Activated naive CD8-positive, alpha-beta T cell treated with anti-CD3 and anti-CD28 coated beads, Interleukin-2, amount 50 U/mL, for 24 hours (primary cell): ENCODE results near the gene AGMO.

Experiments
- ATAC-seq: fragments of 150-1000 bp; cut with Tn5 transposase; one replicate; pipeline ENCODE4 v1.10.0; 2021
- DNase-seq: peaks from one replicate; pipeline ENCODE4 v3.0.0; 2021
- H3K27ac Mint-ChIP-seq: one replicate; pipeline ENCODE4 v1.8.0; 2021; ENCODE audit warnings: mild to moderate bottlenecking, mixed read lengths
- H3K27me3 Mint-ChIP-seq: one replicate; pipeline ENCODE4 v1.8.0; 2021; ENCODE audit warnings: mixed read lengths
- H3K36me3 Mint-ChIP-seq: one replicate; pipeline ENCODE4 v1.8.0; 2021; ENCODE audit warnings: low read depth, mixed read lengths
- H3K4me1 Mint-ChIP-seq: one replicate; pipeline ENCODE4 v1.8.0; 2021; ENCODE audit warnings: mixed read lengths
- H3K4me3 Mint-ChIP-seq: one replicate; pipeline ENCODE4 v1.8.0; 2021; ENCODE audit warnings: mild to moderate bottlenecking, moderate library complexity, mixed read lengths
- H3K9me3 Mint-ChIP-seq: one replicate; pipeline ENCODE4 v1.8.0; 2021; ENCODE audit warnings: mixed read lengths

The AGMO gene

GRCh38 chr7:15580604-15581351 is 19.0 kb upstream of the AGMO start:
- no peak for DNase-seq
- H3K27me3 Mint-ChIP-seq: no peaks in the 10 kb centered on the region
- H3K4me1 Mint-ChIP-seq: no peaks in the 10 kb centered on the region
- H3K27ac Mint-ChIP-seq: no peak overlapping the region
- peaks cover 11% of the 10 kb centered on the region for H3K9me3 Mint-ChIP-seq
- no peaks in the 10 kb centered on the region for H3K36me3 Mint-ChIP-seq
- no peak overlapping the region for H3K4me3 Mint-ChIP-seq
- ATAC-seq: no peak

- H3K4me1 Mint-ChIP-seq: no peaks in the 10 kb centered on the region
- H3K27ac Mint-ChIP-seq: no peak overlapping the region
- no peak overlapping the region for H3K4me3 Mint-ChIP-seq
- H3K36me3 Mint-ChIP-seq: no peaks in the 10 kb centered on the region
- H3K27me3 Mint-ChIP-seq: no peaks in the 10 kb centered on the region
- ATAC-seq (no peak), DNase-seq (no peak)
- peaks cover 8% of the 10 kb centered on the region for H3K9me3 Mint-ChIP-seq
Observed at GRCh38 chr7:15577600-15577999, 15.8 kb upstream of the AGMO start.

GRCh38 chr7:15571301-15571878 is 9.6 kb upstream of the AGMO start:
- no peak for DNase-seq
- H3K4me3 Mint-ChIP-seq: no peak overlapping the region
- no peaks in the 10 kb centered on the region for H3K36me3 Mint-ChIP-seq
- H3K27me3 Mint-ChIP-seq: no peaks in the 10 kb centered on the region
- H3K27ac Mint-ChIP-seq: no peak overlapping the region
- no peak for ATAC-seq
- H3K4me1 Mint-ChIP-seq: no peaks in the 10 kb centered on the region
- H3K9me3 Mint-ChIP-seq: peaks cover 15% of the 10 kb centered on the region

- Mint-ChIP-seq H3K4me3 (no peak overlapping the region), H3K9me3 (peaks cover 6% of the 10 kb centered on the region), H3K27me3 (no peaks in the 10 kb centered on the region), H3K27ac (no peak overlapping the region), H3K36me3 (no peaks in the 10 kb centered on the region), H3K4me1 (no peaks in the 10 kb centered on the region)
- no peak for DNase-seq
- no peak for ATAC-seq
Observed at GRCh38 chr7:15567652-15568051, 5.8 kb upstream of the AGMO start.

DNA sequence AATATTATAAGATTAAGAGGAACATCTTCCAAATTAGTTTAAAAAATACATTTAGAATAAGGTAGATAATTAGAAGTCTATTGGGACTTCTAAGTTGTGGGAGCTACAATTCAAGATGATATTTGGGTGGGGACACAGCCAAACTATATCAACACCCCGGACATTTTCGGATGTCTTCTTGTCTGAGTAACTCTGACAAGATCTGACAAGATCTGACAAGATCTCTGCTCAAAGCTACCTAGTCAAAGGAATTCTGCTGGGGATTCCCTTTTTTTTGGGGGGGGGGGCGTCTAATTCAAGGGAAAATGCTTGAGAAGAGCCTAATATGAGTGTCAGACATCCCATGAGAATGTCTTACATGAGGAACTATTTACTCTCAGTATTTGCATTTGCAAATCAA is 5.2 kb upstream of the AGMO start:
- no peak for ATAC-seq
- H3K27ac Mint-ChIP-seq: no peak overlapping the region
- no peak overlapping the region for H3K4me3 Mint-ChIP-seq
- no peaks in the 10 kb centered on the region for H3K27me3 Mint-ChIP-seq
- peaks cover 6% of the 10 kb centered on the region for H3K9me3 Mint-ChIP-seq
- H3K4me1 Mint-ChIP-seq: no peaks in the 10 kb centered on the region
- DNase-seq: no peak
- H3K36me3 Mint-ChIP-seq: no peaks in the 10 kb centered on the region

DNA sequence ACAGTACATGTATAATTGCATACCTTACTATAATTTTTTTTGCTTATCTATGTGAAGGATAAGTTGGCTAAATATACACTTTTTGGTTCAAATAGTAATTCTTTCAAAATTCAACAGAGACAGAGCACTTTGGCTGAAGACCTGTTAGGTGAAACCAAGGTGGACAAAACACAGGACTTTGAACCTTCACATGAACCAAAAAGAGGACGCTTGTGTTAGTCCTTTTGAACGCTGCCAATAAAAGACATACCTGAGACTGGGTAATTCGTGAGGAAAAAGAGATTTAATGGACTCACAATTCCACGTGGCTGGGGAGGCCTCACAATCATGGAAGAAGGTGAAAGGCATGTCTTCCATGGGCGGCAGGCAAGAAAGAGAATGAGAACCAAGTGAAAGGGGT is 4.7 kb upstream of the AGMO start:
- H3K36me3 Mint-ChIP-seq: no peaks in the 10 kb centered on the region
- H3K27ac Mint-ChIP-seq: no peak overlapping the region
- ATAC-seq: no peak
- no peak overlapping the region for H3K4me3 Mint-ChIP-seq
- H3K27me3 Mint-ChIP-seq: no peaks in the 10 kb centered on the region
- peaks cover 6% of the 10 kb centered on the region for H3K9me3 Mint-ChIP-seq
- DNase-seq: no peak
- no peaks in the 10 kb centered on the region for H3K4me1 Mint-ChIP-seq

- H3K27ac Mint-ChIP-seq: no peak overlapping the region
- ATAC-seq (no peak), DNase-seq (no peak)
- no peaks in the 10 kb centered on the region for H3K36me3 Mint-ChIP-seq
- no peak overlapping the region for H3K4me3 Mint-ChIP-seq
- H3K4me1 Mint-ChIP-seq: no peaks in the 10 kb centered on the region
- no peaks in the 10 kb centered on the region for H3K9me3 Mint-ChIP-seq
- no peaks in the 10 kb centered on the region for H3K27me3 Mint-ChIP-seq
Observed at GRCh38 chr7:15560968-15561367, 847 bp downstream of the AGMO start.

GRCh38 chr7:15559416-15559928 is 2.3 kb downstream of the AGMO start:
- ATAC-seq: no peak

GRCh38 chr7:15558756-15559155 is 3.1 kb downstream of the AGMO start:
- Mint-ChIP-seq H3K9me3 (no peaks in the 10 kb centered on the region), H3K4me3 (no peak overlapping the region), H3K27ac (no peak overlapping the region), H3K36me3 (no peaks in the 10 kb centered on the region), H3K27me3 (no peaks in the 10 kb centered on the region), H3K4me1 (no peaks in the 10 kb centered on the region)
- ATAC-seq (no peak), DNase-seq (no peak)

More at GRCh38 chr7:15559416-15559928, 2.3 kb downstream of the AGMO start:
- Mint-ChIP-seq H3K4me3 (no peak overlapping the region), H3K9me3 (no peaks in the 10 kb centered on the region), H3K36me3 (no peaks in the 10 kb centered on the region), H3K27me3 (no peaks in the 10 kb centered on the region), H3K27ac (no peak overlapping the region), H3K4me1 (no peaks in the 10 kb centered on the region)
- DNase-seq: no peak

DNA sequence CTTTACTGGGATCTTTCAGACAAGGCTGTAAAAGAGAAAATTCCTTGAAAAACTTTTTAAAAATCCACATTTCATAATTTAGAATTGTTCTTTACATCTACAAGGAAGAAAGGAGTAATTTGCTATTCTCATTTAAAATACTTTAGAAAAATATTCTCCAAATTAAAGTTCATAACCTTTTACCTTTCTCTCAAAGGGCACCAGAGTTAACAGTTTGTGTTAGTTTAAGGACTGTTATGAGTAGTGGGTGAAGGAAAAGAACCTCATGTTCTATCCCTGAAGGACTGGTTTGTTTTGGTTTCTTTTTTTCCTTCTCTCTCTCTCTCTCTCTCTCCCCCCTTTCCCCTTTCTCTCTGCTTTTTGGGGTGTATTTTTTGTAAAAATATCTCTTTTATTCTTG is 4.1 kb downstream of the AGMO start:
- no peaks in the 10 kb centered on the region for H3K4me1 Mint-ChIP-seq
- ATAC-seq (no peak), DNase-seq (no peak)
- no peak overlapping the region for H3K27ac Mint-ChIP-seq
- H3K27me3 Mint-ChIP-seq: no peaks in the 10 kb centered on the region
- no peaks in the 10 kb centered on the region for H3K9me3 Mint-ChIP-seq
- no peak overlapping the region for H3K4me3 Mint-ChIP-seq
- no peaks in the 10 kb centered on the region for H3K36me3 Mint-ChIP-seq

DNA sequence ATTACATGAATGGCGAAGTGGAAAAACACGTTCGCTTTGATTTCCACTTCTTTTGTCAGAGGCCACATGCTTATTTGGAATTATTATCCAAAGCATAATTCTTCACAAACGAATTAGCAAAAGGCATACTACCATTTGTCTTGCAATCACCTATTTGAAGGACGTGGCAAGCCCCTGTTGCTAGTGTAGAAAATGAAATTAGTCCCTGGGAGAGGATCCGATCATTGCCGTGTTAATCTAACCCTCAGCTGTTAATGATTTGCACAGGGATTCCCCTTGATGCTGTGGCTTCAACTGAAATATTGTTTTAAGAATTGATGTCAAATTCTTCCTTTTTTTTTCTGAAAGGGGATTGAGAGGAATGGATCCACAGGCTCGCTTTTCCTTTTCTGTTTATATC is 4.6 kb downstream of the AGMO start:
- Mint-ChIP-seq H3K27ac (no peak overlapping the region), H3K27me3 (no peaks in the 10 kb centered on the region), H3K9me3 (no peaks in the 10 kb centered on the region), H3K4me3 (no peak overlapping the region), H3K4me1 (no peaks in the 10 kb centered on the region), H3K36me3 (no peaks in the 10 kb centered on the region)
- ATAC-seq (no peak), DNase-seq (no peak)

- ATAC-seq (no peak), DNase-seq (no peak)
- Mint-ChIP-seq H3K36me3 (no peaks in the 10 kb centered on the region), H3K4me3 (no peak overlapping the region), H3K4me1 (no peaks in the 10 kb centered on the region), H3K9me3 (no peaks in the 10 kb centered on the region), H3K27ac (no peak overlapping the region), H3K27me3 (no peaks in the 10 kb centered on the region)
Observed at GRCh38 chr7:15556339-15557105, 5.3 kb downstream of the AGMO start.

DNA sequence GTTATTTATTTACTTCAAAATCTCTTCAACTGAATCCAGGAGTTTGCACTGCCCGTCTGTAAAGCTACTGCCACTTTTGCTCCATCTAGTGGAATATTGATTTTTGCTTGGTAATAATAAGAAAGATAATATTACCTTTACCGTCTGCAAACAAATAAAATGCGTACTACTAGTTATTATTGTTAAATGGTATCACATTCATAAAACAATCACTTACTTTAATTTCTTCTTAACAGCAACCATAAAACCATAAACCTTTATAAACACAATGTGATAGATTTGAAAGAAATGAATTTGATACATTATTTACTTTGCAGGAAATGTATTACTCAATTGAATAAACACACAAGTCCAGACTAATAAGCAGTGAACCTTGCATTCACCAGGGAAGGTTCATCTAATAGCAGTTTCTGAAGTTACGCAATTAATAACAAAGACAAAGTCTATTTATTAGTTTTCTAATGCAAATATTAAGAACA is 6.4 kb downstream of the AGMO start:
- Mint-ChIP-seq H3K27ac (no peak overlapping the region), H3K4me1 (no peaks in the 10 kb centered on the region), H3K4me3 (no peak overlapping the region), H3K27me3 (no peaks in the 10 kb centered on the region), H3K36me3 (no peaks in the 10 kb centered on the region), H3K9me3 (no peaks in the 10 kb centered on the region)
- DNase-seq (no peak), ATAC-seq (no peak)

DNA sequence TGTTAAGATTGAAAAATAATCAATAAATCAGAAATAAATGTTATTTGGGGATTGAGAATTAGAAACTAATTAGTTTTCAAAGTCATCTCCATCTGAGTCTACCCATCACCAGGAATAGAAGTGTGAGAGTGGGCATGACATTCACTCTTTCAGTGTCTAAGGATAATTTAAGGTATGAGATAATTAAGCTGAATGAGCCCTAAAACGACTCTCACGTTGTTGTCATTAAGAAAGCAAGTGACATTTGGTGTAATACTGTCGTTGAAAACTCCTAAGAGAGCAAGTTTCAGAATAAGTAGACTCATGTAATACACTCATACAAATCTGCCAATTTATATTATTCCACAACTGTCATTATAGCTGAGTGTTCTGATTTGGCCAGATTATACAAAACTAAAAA is 7.1 kb downstream of the AGMO start:
- Mint-ChIP-seq H3K27ac (no peak overlapping the region), H3K27me3 (no peaks in the 10 kb centered on the region), H3K9me3 (no peaks in the 10 kb centered on the region), H3K4me3 (no peak overlapping the region), H3K4me1 (no peaks in the 10 kb centered on the region), H3K36me3 (no peaks in the 10 kb centered on the region)
- no peak for ATAC-seq
- DNase-seq: no peak

- DNase-seq (no peak), ATAC-seq (no peak)
- Mint-ChIP-seq H3K4me1 (no peaks in the 10 kb centered on the region), H3K4me3 (no peak overlapping the region), H3K27me3 (no peaks in the 10 kb centered on the region), H3K9me3 (no peaks in the 10 kb centered on the region), H3K36me3 (no peaks in the 10 kb centered on the region), H3K27ac (no peak overlapping the region)
Observed at GRCh38 chr7:15554081-15554480, 7.7 kb downstream of the AGMO start.
